IPS DF 6.9 (cell line): ENCODE data around the gene RALGAPA1.
"Not testable (repeated sequence)": the region's sequence is repeated elsewhere in the genome, so short reads cannot be mapped to it uniquely, and the experiment has no call there.

Experiments
- DNase-seq: peaks from one replicate; pipeline ENCODE4 v3.0.0-alpha.2; 2013; ENCODE audit warnings: low read depth, low spot score
- H3K27ac ChIP-seq: one replicate; pipeline ENCODE4 v1.5.1; 2013; ENCODE audit warnings: low read length, control low read depth
- H3K27me3 ChIP-seq: 2 replicates; pipeline ENCODE4 v1.6.1; 2013; ENCODE audit warnings: mild to moderate bottlenecking, low read length; ENCODE audit not compliant: control insufficient read depth, insufficient read depth
- H3K36me3 ChIP-seq: 2 replicates; pipeline ENCODE4 v1.6.1; 2013; ENCODE audit warnings: low read length; ENCODE audit not compliant: control insufficient read depth, insufficient read depth
- H3K4me1 ChIP-seq: 2 replicates; pipeline ENCODE4 v1.6.1; 2013; ENCODE audit warnings: low read length; ENCODE audit not compliant: control insufficient read depth, insufficient read depth
- H3K4me3 ChIP-seq: 2 replicates; pipeline ENCODE4 v1.5.1; 2013; ENCODE audit warnings: mild to moderate bottlenecking, low read length
- H3K9me3 ChIP-seq: 2 replicates; pipeline ENCODE4 v1.6.1; 2013; ENCODE audit warnings: low read length, inconsistent platforms; ENCODE audit not compliant: control insufficient read depth, insufficient read depth
- WGBS: extraction: QIAGEN DNeasy Blood & Tissue Kit; methylation state at CpG from one replicate; pipeline ENCODE4 v1.1.7; 2013; ENCODE audit warnings: mixed read lengths, missing lambda C conversion rate; ENCODE audit not compliant: insufficient read length, insufficient coverage; 5-methylcytosine and 5-hydroxymethylcytosine counted together

The RALGAPA1 gene

GRCh38 chr14:35632271-35632670, 176.8 kb downstream of the RALGAPA1 start:
- no peak for DNase-seq
- Histone ChIP-seq H3K4me1 (no peaks in the 10 kb centered on the region), H3K27ac (no peak overlapping the region), H3K27me3 (no peaks in the 10 kb centered on the region), H3K4me3 (no peak overlapping the region), H3K36me3 (no peaks in the 10 kb centered on the region), H3K9me3 (no peaks in the 10 kb centered on the region)
- WGBS, result no CpG with 5 or more reads among the region's 3 CpGs

GRCh38 chr14:35631071-35631805, 177.9 kb downstream of the RALGAPA1 start:
- no peaks in the 10 kb centered on the region for H3K9me3 ChIP-seq
- no peaks in the 10 kb centered on the region for H3K36me3 ChIP-seq
- no peaks in the 10 kb centered on the region for H3K4me1 ChIP-seq
- H3K4me3 ChIP-seq, result no peak overlapping the region
- H3K27ac ChIP-seq, result no peak overlapping the region
- no CpG with 5 or more reads among the region's 2 CpGs for WGBS
- no peaks in the 10 kb centered on the region for H3K27me3 ChIP-seq
- DNase-seq, result no peak

GRCh38 chr14:35628989-35629388, 180.1 kb downstream of the RALGAPA1 start:
- no peak overlapping the region for H3K27ac ChIP-seq
- no peaks in the 10 kb centered on the region for H3K36me3 ChIP-seq
- WGBS, result no CpG with 5 or more reads among the region's 3 CpGs
- H3K4me3 ChIP-seq, result no peak overlapping the region
- H3K27me3 ChIP-seq, result no peaks in the 10 kb centered on the region
- DNase-seq, result no peak
- no peaks in the 10 kb centered on the region for H3K9me3 ChIP-seq
- no peaks in the 10 kb centered on the region for H3K4me1 ChIP-seq

DNA sequence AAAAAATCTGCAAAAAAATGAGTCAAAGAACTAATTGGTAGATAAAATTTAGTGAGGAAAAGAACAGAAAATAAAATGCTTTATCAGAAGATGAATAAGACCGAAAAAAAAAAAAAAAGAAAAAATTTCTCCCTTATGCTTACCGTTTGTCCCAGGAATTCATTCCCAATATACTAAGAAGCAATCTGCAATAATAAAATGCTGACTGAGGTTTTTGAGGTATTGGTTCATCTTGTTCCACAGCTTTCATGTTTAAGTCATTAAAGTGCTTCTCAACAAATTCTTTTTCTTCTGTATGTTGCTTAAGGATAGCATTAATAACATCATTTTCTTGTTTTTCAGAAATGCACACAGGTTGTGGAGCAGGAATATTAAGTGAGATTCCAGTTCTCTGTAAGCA, 182.1 kb downstream of the RALGAPA1 start:
- WGBS, result no CpG with 5 or more reads among the region's 2 CpGs
- H3K4me1 ChIP-seq, H3K36me3 ChIP-seq, H3K27me3 ChIP-seq, H3K9me3 ChIP-seq, DNase-seq, H3K4me3 ChIP-seq, H3K27ac ChIP-seq: not testable (repeated sequence)

DNA sequence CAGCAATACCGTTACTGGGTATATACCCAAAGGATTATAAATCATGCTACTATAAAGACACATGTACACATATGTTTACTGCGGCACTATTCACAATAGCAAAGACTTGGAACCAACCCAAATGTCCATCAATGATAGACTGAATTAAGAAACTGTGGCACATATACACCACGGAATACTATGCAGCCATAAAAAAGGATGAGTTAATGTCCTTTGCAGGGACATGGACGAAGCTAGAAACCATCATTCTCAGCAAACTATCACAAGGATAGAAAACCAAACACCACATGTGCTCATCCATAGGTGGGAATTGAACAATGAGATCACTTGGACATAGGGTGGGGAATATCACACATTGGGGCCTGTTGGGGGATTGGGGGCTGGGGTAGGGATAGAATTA, 187.1 kb downstream of the RALGAPA1 start:
- not testable (repeated sequence) for H3K27me3 ChIP-seq, H3K36me3 ChIP-seq, H3K27ac ChIP-seq, H3K4me3 ChIP-seq, DNase-seq, H3K9me3 ChIP-seq, H3K4me1 ChIP-seq
- no CpG with 5 or more reads among the region's 4 CpGs for WGBS

DNA sequence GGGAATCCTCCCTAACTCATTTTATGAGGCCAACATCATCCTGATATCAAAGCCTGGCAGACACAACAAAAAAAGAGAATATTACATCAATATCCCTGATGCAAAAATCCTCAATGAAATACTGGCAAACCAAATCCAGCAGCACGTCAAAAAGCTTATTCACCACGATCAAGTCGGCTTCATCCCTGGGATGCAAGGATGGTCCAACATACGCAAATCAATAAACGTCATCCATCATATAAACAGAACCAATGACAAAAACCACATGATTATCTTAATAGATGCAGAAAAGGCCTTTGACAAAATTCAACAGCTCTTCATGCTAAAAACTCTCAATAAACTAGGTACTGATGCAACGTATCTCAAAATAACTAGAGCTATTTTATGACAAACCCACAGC, 189.1 kb downstream of the RALGAPA1 start:
- not testable (repeated sequence) for H3K9me3 ChIP-seq, H3K36me3 ChIP-seq, H3K27me3 ChIP-seq, H3K4me1 ChIP-seq, H3K27ac ChIP-seq, DNase-seq, H3K4me3 ChIP-seq
- no CpG with 5 or more reads among the region's 6 CpGs for WGBS

DNA sequence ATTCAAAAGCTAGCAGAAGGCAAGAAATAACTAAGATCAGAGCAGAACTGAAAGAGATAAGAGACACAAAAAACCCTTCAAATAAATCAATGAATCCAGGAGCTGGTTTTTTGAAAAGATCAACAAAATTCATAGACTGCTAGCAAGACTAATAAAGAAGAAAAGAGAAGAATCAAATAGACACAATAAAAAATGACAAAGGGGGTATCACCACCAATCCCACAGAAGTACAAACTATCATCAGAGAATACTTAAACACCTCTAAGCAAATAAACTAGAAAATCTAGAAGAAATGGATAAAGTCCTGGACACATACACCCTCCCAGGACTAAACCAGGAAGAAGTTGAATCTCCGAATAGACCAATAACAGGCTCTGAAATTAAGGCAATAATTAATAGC, 189.6 kb downstream of the RALGAPA1 start:
- H3K36me3 ChIP-seq, H3K4me3 ChIP-seq, H3K9me3 ChIP-seq, H3K27me3 ChIP-seq, DNase-seq, H3K27ac ChIP-seq, H3K4me1 ChIP-seq: not testable (repeated sequence)
- no CpG with 5 or more reads among the region's 1 CpG for WGBS

DNA sequence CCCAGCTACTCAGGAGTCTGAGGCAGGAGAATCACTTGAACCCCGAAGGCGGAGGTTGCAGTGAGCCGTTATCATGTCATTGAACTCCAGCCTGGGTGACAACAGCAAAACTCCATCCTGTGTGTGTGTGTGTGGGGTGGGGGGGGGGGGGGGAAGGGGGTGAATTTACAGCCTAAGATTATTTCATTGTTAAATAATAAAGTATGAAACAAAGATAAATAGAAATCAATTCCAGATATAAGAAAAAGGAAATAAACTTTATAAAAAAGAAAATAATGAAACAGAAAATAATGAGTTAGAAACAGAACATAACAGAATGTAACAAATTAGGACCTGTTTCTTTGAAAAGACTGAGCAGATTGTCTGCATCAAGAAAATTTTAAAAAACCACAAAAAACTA, 191.6 kb downstream of the RALGAPA1 start:
- Histone ChIP-seq H3K27me3 (no peaks in the 10 kb centered on the region), H3K36me3 (no peaks in the 10 kb centered on the region), H3K4me1 (no peaks in the 10 kb centered on the region), H3K27ac (no peak overlapping the region), H3K9me3 (no peaks in the 10 kb centered on the region), H3K4me3 (no peak overlapping the region)
- WGBS, result no CpG with 5 or more reads among the region's 3 CpGs
- DNase-seq, result no peak

DNA sequence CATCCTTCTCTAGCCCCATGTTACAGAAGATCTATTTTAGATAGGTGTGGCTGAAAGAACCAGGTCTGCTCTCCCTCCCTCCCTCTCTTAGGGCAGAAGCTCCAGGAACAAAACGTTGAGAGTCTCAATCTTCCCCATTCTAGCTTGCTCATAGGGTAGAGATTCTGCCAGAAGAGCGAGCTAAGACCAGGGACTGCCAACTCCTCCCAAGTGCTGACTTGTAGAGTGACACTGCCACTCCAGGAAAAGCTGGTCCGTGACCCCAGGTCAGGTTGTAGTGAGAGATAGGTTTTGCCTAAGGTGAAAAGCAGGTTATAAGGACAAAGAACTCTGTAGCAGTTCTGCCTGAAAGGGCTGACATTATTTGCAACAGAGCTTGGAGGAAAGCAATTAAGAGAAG, 201.7 kb downstream of the RALGAPA1 start:
- Histone ChIP-seq H3K27me3 (no peaks in the 10 kb centered on the region), H3K4me1 (no peaks in the 10 kb centered on the region), H3K27ac (no peak overlapping the region), H3K36me3 (no peaks in the 10 kb centered on the region), H3K9me3 (no peaks in the 10 kb centered on the region), H3K4me3 (no peak overlapping the region)
- no peak for DNase-seq
- no CpG with 5 or more reads among the region's 3 CpGs for WGBS

GRCh38 chr14:35600253-35600652, 208.8 kb downstream of the RALGAPA1 start:
- no peaks in the 10 kb centered on the region; the same call in 1 of the 2 replicates for H3K27me3 ChIP-seq
- WGBS, result no CpG with 5 or more reads among the region's 1 CpG
- no peak overlapping the region for H3K27ac ChIP-seq
- H3K4me3 ChIP-seq, result no peak overlapping the region
- H3K4me1 ChIP-seq, result no peaks in the 10 kb centered on the region
- H3K9me3 ChIP-seq, result no peaks in the 10 kb centered on the region
- DNase-seq, result no peak
- no peaks in the 10 kb centered on the region for H3K36me3 ChIP-seq

DNA sequence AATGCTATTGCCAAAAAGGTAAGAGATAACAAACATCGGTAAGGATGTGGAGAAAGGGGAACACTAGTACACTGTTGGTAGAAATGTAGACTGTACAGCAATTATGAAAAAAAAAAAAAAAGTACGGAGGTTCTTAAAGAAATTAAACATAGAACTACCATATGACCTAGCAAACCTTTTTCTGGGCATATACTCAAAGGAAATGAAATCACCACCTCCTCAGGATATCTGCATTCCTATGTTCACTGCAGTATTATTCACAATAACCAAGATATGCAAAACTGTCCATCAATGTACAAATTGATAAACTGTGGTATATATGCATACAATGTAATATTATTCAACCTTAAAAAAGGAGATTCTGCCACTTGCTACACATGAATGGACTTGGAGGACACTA, 214.5 kb downstream of the RALGAPA1 start:
- DNase-seq, result no peak
- WGBS, result no CpG with 5 or more reads among the region's 2 CpGs
- H3K36me3 ChIP-seq, result no peaks in the 10 kb centered on the region
- H3K4me3 ChIP-seq, result no peak overlapping the region
- H3K4me1 ChIP-seq, result no peaks in the 10 kb centered on the region
- H3K9me3 ChIP-seq, result no peaks in the 10 kb centered on the region
- H3K27ac ChIP-seq, result no peak overlapping the region
- no peaks in the 10 kb centered on the region for H3K27me3 ChIP-seq
